CD4-positive, alpha-beta T cell (primary cell): ENCODE measurements around the gene IFNGR2. TPM values are rescaled to one million over a fixed set of nuclear protein-coding genes. Genes with fewer than 3 reads are reported as not detected.
A peak's percentile ranks its signal among the peaks of the same experiment; 100 is the strongest.

Experiments
- ATAC-seq: fragments of 200-7000 bp; cut with Tn5 transposase; one replicate; pipeline ENCODE4 v1.10.0; 2022; ENCODE audit warnings: mild to moderate bottlenecking; ENCODE audit not compliant: poor library complexity
- CTCF ChIA-PET: fragments of 350-600 bp; sonication (Branson Sonifier 250); formaldehyde crosslinking; loops from one replicate; lab custom pipeline; 2021; ENCODE audit warnings: antibody characterized with exemption, inconsistent platforms; lab: Charles Lee
- POLR2A ChIA-PET: fragments of 350-600 bp; sonication (Branson Sonifier 250); formaldehyde crosslinking; loops from one replicate; lab custom pipeline; 2021; ENCODE audit warnings: antibody characterized with exemption, inconsistent platforms; lab: Charles Lee
- DNase-seq, 14 experiments: peaks; one replicate each; pipeline ENCODE4 v3.0.0-alpha.2; 2013 to 2020; ENCODE audit warnings: mixed read lengths in 2 of 14
- H3K27ac ChIP-seq, 2 donors: one replicate each; pipeline versions ENCODE4 v1.5.1 to v1.7.0; 2013; ENCODE audit warnings: low read length in 2 of 2, low read depth in 1 of 2, mild to moderate bottlenecking in 1 of 2
- H3K27me3 ChIP-seq, 2 experiments: 1 replicate in 1 of 2; 2 replicates in 1 of 2; pipeline versions ENCODE4 v1.6.1 to v1.7.0; 2013; ENCODE audit warnings: low read length in 2 of 2, control low read depth in 1 of 2, mild to moderate bottlenecking in 1 of 2, moderate library complexity in 1 of 2; ENCODE audit not compliant: insufficient read depth in 2 of 2, control insufficient read depth in 1 of 2
- H3K36me3 ChIP-seq: one replicate; pipeline ENCODE4 v1.6.1; 2013; ENCODE audit warnings: low read length, control low read depth; ENCODE audit not compliant: insufficient read depth
- H3K4me1 ChIP-seq: one replicate; pipeline ENCODE4 v1.6.1; 2013; ENCODE audit warnings: low read length, control low read depth; ENCODE audit not compliant: insufficient read depth
- H3K4me3 ChIP-seq: one replicate; pipeline ENCODE4 v1.5.1; 2013; ENCODE audit warnings: mild to moderate bottlenecking, low read length, moderate library complexity
- H3K9me3 ChIP-seq, 2 experiments: 1 replicate in 1 of 2; 2 replicates in 1 of 2; pipeline versions ENCODE4 v1.6.1 to v1.7.0; 2013; ENCODE audit warnings: low read length in 2 of 2, mild to moderate bottlenecking in 2 of 2, control low read depth in 1 of 2, moderate library complexity in 1 of 2; ENCODE audit not compliant: control insufficient read depth in 1 of 2, insufficient read depth in 1 of 2
- H3K27ac Mint-ChIP-seq: one replicate; pipeline ENCODE4 v1.8.0; 2020; ENCODE audit warnings: mixed read lengths
- H3K27me3 Mint-ChIP-seq: one replicate; pipeline ENCODE4 v1.8.0; 2021; ENCODE audit warnings: mixed read lengths
- H3K36me3 Mint-ChIP-seq: one replicate; pipeline ENCODE4 v1.8.0; 2021; ENCODE audit warnings: low read depth, mixed read lengths
- H3K4me1 Mint-ChIP-seq: one replicate; pipeline ENCODE4 v1.8.0; 2021; ENCODE audit warnings: low read depth, mixed read lengths
- H3K4me3 Mint-ChIP-seq: one replicate; pipeline ENCODE4 v1.8.0; 2020; ENCODE audit warnings: mild to moderate bottlenecking, mixed read lengths
- H3K9me3 Mint-ChIP-seq: one replicate; pipeline ENCODE4 v1.8.0; 2020; ENCODE audit warnings: mixed read lengths
- intact Hi-C, 2 experiments: fragments of 100-400 bp; cut with DNase I in 1 of 2; cut with micrococcal nuclease in 1 of 2; formaldehyde crosslinking; loops; one replicate each; pipeline versions ENCODE4 v1.15.1 to v1.9.0; 2023 to 2025; cut with DNase I, micrococcal nuclease
- total RNA-seq, 174 experiments: library from RNA in 2 of 174; stranded (reverse) in 2 of 174; gene quantifications; one replicate each; pipeline ENCODE4 v1.2.3 and lab custom pipeline; 2021 to 2026
- TF ChIP-seq, protein P1 (sequence below): fragments of 200-600 bp; IDR thresholded peaks from one replicate; pipeline ENCODE4 v1.8.0; 2022; ENCODE audit warnings: antibody characterized with exemption, mild to moderate bottlenecking

Gene IFNGR2
- total RNA-seq, 2 experiments from 2014 or later, result 14.6 to 17.7 TPM

DNA sequence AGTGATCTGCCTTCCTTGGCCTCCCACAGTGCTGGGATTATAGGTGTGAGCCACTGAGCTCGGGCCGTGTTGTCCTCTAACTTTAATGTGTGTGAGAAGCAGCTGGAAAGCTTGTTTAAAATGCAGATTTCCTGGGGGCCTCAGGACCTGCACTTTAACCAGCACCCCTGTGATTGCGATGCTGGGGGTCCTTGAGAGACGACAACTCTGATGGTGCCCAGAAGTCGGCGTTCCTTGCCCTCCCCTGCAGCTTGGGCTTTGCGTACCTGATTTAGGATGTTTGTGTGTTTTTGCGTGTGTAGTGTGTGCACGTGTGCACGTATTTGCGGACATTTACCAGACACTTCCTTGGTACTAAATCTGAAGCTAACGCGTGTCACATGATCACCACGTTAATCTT, 10.9 kb downstream of the IFNGR2 start:
- CTCF ChIA-PET, result interaction anchor here (0.7 to 2.2 kb wide), 2 partner anchors 53 to 109 kb away, joined by 5 to 7 read pairs; no protein-coding TSS in a partner anchor
- Mint-ChIP-seq H3K9me3 (no peaks in the 10 kb centered on the region), H3K4me1 (peaks cover 39% of the 10 kb centered on the region), H3K36me3 (peaks cover 62% of the 10 kb centered on the region), H3K4me3 (no peak overlapping the region), H3K27me3 (no peaks in the 10 kb centered on the region), H3K27ac (peak overlapping the region; percentile 78)
- TF ChIP-seq, protein P1, sequence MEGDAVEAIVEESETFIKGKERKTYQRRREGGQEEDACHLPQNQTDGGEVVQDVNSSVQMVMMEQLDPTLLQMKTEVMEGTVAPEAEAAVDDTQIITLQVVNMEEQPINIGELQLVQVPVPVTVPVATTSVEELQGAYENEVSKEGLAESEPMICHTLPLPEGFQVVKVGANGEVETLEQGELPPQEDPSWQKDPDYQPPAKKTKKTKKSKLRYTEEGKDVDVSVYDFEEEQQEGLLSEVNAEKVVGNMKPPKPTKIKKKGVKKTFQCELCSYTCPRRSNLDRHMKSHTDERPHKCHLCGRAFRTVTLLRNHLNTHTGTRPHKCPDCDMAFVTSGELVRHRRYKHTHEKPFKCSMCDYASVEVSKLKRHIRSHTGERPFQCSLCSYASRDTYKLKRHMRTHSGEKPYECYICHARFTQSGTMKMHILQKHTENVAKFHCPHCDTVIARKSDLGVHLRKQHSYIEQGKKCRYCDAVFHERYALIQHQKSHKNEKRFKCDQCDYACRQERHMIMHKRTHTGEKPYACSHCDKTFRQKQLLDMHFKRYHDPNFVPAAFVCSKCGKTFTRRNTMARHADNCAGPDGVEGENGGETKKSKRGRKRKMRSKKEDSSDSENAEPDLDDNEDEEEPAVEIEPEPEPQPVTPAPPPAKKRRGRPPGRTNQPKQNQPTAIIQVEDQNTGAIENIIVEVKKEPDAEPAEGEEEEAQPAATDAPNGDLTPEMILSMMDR, result no peak
- Histone ChIP-seq H3K4me1 (peaks cover 30% of the 10 kb centered on the region), H3K36me3 (peaks cover 42% of the 10 kb centered on the region), H3K9me3 (no peaks in the 10 kb centered on the region), H3K27me3 (no peaks in the 10 kb centered on the region), H3K27ac (no peak overlapping the region), H3K4me3 (no peak overlapping the region)
- ATAC-seq, result no peak
- POLR2A ChIA-PET, result interaction anchor here (1.5 kb wide), 1 partner anchor 66 kb away, joined by 3 read pairs; no protein-coding TSS in a partner anchor
- intact Hi-C loops, result no loop called here
- DNase-seq, result no peak

DNA sequence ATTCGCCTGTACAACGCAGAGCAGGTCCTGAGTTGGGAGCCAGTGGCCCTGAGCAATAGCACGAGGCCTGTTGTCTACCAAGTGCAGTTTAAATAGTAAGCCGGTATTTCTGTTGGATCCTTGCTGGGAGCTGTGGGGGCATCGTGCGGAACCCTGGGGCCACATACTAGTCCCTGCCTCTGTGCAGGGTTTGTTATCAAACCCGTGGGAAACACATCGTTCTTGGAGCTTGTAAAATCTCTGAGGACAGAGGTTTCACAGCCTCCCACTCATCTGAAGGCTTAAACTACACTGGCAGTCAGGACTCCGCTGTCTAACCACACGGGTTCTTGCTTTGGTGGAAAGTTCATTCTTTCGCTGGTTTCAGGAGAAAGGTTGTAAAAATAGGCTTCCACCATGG, 11.7 kb downstream of the IFNGR2 start:
- peak overlapping the region; percentile 9 for H3K27ac Mint-ChIP-seq
- DNase-seq (no peak), ATAC-seq (no peak)
- Histone ChIP-seq H3K36me3 (peaks cover 48% of the 10 kb centered on the region), H3K4me1 (peaks cover 30% of the 10 kb centered on the region), H3K27ac (no peak overlapping the region), H3K9me3 (no peaks in the 10 kb centered on the region), H3K4me3 (no peak overlapping the region), H3K27me3 (no peaks in the 10 kb centered on the region)
- intact Hi-C loops, result no loop called here
- peaks cover 64% of the 10 kb centered on the region for H3K36me3 Mint-ChIP-seq
- H3K27me3 Mint-ChIP-seq, result no peaks in the 10 kb centered on the region
- no peak overlapping the region for H3K4me3 Mint-ChIP-seq
- ChIA-PET POLR2A (interaction anchor here (1.2 to 1.5 kb wide), 2 partner anchors 53 to 65 kb away, joined by 3 to 5 read pairs; no protein-coding TSS in a partner anchor), CTCF (interaction anchor here (2.2 kb wide), 1 partner anchor 53 kb away, joined by 7 read pairs; no protein-coding TSS in a partner anchor)
- TF ChIP-seq, protein P1, result no peak
- peaks cover 33% of the 10 kb centered on the region for H3K4me1 Mint-ChIP-seq
- H3K9me3 Mint-ChIP-seq, result no peaks in the 10 kb centered on the region

DNA sequence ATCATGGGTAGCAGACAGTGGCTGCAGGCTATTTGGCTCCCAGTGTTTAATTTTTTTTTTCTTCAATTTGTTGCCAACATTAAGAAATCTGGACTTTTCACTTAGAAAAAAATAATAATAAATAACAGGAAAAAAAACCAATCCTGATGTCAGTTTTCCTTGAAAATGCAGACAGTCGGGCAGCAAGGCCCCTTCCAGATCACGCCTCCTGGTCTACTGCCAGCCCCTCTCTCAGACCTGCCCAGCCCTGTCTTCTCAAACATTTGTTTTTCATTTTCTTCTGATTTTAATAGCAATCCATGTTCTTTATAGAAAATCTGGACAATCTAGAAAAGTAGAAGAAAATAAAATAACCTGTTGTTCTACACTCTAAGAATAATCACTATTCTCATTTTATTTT, 15.5 kb downstream of the IFNGR2 start:
- no peak for ATAC-seq
- CTCF ChIA-PET, result no interaction called here

More for the DNA sequence above, 15.5 kb downstream of the IFNGR2 start:
- H3K4me3 ChIP-seq, result no peak overlapping the region
- TF ChIP-seq, protein P1, result no peak
- no peak overlapping the region for H3K27ac ChIP-seq
- Mint-ChIP-seq H3K36me3 (peaks cover 66% of the 10 kb centered on the region), H3K9me3 (no peaks in the 10 kb centered on the region), H3K27me3 (no peaks in the 10 kb centered on the region), H3K4me1 (peaks cover 10% of the 10 kb centered on the region), H3K27ac (no peak overlapping the region), H3K4me3 (no peak overlapping the region)
- H3K9me3 ChIP-seq, result no peaks in the 10 kb centered on the region
- DNase-seq, result no peak
- POLR2A ChIA-PET, result no interaction called here
- peaks cover 53% of the 10 kb centered on the region for H3K36me3 ChIP-seq
- H3K27me3 ChIP-seq, result no peaks in the 10 kb centered on the region
- H3K4me1 ChIP-seq, result peaks cover 10% of the 10 kb centered on the region
- intact Hi-C loops, result no loop called here
